ENCODE results near the gene SYS1.

DNA sequence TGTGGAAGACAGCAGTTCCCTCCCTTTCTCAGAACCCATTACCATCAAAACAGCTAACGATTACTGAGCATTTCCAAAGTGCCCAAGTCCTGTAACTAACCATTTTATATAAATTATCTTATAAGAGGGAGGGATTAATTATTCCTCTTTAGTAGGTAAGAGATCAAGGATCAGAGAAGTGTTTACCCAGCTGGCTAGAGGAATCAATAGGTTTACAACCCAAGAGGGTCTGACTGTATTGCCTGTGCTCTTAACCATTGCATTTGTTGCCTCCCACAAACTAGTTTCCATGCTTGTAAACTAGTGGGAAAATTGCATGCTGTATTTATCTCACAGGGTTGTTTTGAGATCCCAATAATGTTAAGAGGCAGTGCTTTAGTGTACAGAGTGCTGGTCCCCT, 41.5 kb downstream of the SYS1 start:
- TF ChIP-seq, protein P1, sequence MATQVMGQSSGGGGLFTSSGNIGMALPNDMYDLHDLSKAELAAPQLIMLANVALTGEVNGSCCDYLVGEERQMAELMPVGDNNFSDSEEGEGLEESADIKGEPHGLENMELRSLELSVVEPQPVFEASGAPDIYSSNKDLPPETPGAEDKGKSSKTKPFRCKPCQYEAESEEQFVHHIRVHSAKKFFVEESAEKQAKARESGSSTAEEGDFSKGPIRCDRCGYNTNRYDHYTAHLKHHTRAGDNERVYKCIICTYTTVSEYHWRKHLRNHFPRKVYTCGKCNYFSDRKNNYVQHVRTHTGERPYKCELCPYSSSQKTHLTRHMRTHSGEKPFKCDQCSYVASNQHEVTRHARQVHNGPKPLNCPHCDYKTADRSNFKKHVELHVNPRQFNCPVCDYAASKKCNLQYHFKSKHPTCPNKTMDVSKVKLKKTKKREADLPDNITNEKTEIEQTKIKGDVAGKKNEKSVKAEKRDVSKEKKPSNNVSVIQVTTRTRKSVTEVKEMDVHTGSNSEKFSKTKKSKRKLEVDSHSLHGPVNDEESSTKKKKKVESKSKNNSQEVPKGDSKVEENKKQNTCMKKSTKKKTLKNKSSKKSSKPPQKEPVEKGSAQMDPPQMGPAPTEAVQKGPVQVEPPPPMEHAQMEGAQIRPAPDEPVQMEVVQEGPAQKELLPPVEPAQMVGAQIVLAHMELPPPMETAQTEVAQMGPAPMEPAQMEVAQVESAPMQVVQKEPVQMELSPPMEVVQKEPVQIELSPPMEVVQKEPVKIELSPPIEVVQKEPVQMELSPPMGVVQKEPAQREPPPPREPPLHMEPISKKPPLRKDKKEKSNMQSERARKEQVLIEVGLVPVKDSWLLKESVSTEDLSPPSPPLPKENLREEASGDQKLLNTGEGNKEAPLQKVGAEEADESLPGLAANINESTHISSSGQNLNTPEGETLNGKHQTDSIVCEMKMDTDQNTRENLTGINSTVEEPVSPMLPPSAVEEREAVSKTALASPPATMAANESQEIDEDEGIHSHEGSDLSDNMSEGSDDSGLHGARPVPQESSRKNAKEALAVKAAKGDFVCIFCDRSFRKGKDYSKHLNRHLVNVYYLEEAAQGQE (IDR thresholded peaks at IDR 0.05; ENCODE audit: low read depth), result no peak
- TF ChIP-seq, protein P2, sequence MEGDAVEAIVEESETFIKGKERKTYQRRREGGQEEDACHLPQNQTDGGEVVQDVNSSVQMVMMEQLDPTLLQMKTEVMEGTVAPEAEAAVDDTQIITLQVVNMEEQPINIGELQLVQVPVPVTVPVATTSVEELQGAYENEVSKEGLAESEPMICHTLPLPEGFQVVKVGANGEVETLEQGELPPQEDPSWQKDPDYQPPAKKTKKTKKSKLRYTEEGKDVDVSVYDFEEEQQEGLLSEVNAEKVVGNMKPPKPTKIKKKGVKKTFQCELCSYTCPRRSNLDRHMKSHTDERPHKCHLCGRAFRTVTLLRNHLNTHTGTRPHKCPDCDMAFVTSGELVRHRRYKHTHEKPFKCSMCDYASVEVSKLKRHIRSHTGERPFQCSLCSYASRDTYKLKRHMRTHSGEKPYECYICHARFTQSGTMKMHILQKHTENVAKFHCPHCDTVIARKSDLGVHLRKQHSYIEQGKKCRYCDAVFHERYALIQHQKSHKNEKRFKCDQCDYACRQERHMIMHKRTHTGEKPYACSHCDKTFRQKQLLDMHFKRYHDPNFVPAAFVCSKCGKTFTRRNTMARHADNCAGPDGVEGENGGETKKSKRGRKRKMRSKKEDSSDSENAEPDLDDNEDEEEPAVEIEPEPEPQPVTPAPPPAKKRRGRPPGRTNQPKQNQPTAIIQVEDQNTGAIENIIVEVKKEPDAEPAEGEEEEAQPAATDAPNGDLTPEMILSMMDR (IDR thresholded peaks at IDR 0.05 in 2 of 3, conservative IDR thresholded peaks at IDR 0.05 in 1 of 3; ENCODE audit: borderline replicate concordance in 1 of 3, insufficient read depth in 1 of 3, low read depth in 2 of 3, low read length in 2 of 3), result no peak
- TF ChIP-seq EZH2phosphoT487 (IDR thresholded peaks at IDR 0.05; ENCODE audit: borderline replicate concordance), result no peak
- TF ChIP-seq POLR2AphosphoS5 (IDR thresholded peaks at IDR 0.05; ENCODE audit: low read depth, low read length), result no peak
- no peak for TF ChIP-seq RAD21 (IDR thresholded peaks at IDR 0.05; ENCODE audit: low read depth)
- TF ChIP-seq POLR2A (IDR thresholded peaks at IDR 0.05; ENCODE audit: borderline replicate concordance, extremely low read depth, insufficient read depth, insufficient read length), result no peak
- no peak for TF ChIP-seq ZNF274 (IDR thresholded peaks at IDR 0.05; ENCODE audit: low read depth, low read length)
- TF ChIP-seq, protein P3, sequence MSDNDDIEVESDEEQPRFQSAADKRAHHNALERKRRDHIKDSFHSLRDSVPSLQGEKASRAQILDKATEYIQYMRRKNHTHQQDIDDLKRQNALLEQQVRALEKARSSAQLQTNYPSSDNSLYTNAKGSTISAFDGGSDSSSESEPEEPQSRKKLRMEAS (IDR thresholded peaks at IDR 0.05), result no peak
- TF ChIP-seq, protein P4, sequence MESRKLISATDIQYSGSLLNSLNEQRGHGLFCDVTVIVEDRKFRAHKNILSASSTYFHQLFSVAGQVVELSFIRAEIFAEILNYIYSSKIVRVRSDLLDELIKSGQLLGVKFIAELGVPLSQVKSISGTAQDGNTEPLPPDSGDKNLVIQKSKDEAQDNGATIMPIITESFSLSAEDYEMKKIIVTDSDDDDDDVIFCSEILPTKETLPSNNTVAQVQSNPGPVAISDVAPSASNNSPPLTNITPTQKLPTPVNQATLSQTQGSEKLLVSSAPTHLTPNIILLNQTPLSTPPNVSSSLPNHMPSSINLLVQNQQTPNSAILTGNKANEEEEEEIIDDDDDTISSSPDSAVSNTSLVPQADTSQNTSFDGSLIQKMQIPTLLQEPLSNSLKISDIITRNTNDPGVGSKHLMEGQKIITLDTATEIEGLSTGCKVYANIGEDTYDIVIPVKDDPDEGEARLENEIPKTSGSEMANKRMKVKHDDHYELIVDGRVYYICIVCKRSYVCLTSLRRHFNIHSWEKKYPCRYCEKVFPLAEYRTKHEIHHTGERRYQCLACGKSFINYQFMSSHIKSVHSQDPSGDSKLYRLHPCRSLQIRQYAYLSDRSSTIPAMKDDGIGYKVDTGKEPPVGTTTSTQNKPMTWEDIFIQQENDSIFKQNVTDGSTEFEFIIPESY (IDR thresholded peaks at IDR 0.05; ENCODE audit: extremely low read depth, insufficient replicate concordance, low read length), result no peak
- TF ChIP-seq, protein P5, sequence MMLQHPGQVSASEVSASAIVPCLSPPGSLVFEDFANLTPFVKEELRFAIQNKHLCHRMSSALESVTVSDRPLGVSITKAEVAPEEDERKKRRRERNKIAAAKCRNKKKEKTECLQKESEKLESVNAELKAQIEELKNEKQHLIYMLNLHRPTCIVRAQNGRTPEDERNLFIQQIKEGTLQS (IDR thresholded peaks at IDR 0.05), result no peak
- TF ChIP-seq CEBPB (IDR thresholded peaks at IDR 0.05; ENCODE audit: low read depth), result no peak
- no peak for TF ChIP-seq EZH2 (IDR thresholded peaks at IDR 0.05)
- TF ChIP-seq SRF (IDR thresholded peaks at IDR 0.05; ENCODE audit: low read depth), result no peak
- TF ChIP-seq JUND (IDR thresholded peaks at IDR 0.05), result no peak
